GM12865 (cell line): ENCODE data around the gene MRPL42.
A peak's percentile ranks its signal among the peaks of the same experiment; 100 is the strongest.

ENCODE experiments used
- DNase-seq: peaks from one replicate; pipeline ENCODE4 v3.0.0; 2010; ENCODE audit warnings: low read depth
- H3K4me3 ChIP-seq: 2 replicates; pipeline ENCODE4 v1.5.1; 2011; ENCODE audit warnings: mild to moderate bottlenecking, low read depth, low read length, control low read depth
- TF ChIP-seq, protein P1 (sequence below): IDR thresholded peaks from 2 replicates; pipeline ENCODE4 v1.5.1; 2011; ENCODE audit warnings: low read length, control low read depth, low read depth, inconsistent platforms; ENCODE audit not compliant: insufficient read depth; ENCODE audit errors: missing control alignments

The MRPL42 gene

GRCh38 chr12:93438266-93439050 lies 28.9 kb upstream of the MRPL42 start:
- no peak for DNase-seq
- H3K4me3 ChIP-seq = peak overlapping the region; percentile 93
- TF ChIP-seq, protein P1, sequence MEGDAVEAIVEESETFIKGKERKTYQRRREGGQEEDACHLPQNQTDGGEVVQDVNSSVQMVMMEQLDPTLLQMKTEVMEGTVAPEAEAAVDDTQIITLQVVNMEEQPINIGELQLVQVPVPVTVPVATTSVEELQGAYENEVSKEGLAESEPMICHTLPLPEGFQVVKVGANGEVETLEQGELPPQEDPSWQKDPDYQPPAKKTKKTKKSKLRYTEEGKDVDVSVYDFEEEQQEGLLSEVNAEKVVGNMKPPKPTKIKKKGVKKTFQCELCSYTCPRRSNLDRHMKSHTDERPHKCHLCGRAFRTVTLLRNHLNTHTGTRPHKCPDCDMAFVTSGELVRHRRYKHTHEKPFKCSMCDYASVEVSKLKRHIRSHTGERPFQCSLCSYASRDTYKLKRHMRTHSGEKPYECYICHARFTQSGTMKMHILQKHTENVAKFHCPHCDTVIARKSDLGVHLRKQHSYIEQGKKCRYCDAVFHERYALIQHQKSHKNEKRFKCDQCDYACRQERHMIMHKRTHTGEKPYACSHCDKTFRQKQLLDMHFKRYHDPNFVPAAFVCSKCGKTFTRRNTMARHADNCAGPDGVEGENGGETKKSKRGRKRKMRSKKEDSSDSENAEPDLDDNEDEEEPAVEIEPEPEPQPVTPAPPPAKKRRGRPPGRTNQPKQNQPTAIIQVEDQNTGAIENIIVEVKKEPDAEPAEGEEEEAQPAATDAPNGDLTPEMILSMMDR = no peak

DNA sequence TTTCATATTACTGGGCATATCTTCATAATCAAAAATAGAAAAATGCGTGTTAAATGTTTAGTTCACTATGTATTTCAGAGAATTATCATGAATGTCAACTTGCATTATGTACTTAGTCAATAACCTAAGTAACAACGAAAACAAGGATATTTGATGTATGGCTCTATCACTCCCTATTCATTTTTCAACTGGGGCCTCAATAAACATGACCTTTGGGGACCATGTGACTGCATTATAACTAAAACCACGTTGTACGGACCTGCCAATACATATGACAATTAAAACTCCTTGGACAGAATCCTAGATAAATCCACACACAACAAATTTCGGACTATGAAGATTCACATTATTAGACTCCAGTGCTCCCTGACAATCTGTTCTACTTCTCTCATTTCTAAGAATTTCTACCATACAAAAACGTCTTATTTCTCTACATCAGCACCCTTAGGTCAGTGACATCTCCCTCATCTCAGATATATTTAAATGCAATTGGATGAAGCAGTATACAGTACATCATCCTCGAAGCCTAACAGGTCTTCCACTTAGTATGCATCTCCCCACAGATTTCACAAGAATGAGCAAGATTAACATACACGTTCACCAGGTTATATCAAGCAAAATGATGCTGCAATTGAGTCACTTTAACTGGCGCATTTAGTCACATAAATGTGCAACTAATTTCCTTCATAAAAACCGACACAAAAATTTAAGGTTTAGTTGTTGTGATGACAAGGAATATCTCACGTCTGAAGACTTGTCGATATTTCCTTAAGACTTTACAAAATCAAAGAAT lies 27.1 kb upstream of the MRPL42 start:
- peak overlapping the region; percentile 93 for H3K4me3 ChIP-seq
- TF ChIP-seq, protein P1 = no peak
- no peak for DNase-seq

DNA sequence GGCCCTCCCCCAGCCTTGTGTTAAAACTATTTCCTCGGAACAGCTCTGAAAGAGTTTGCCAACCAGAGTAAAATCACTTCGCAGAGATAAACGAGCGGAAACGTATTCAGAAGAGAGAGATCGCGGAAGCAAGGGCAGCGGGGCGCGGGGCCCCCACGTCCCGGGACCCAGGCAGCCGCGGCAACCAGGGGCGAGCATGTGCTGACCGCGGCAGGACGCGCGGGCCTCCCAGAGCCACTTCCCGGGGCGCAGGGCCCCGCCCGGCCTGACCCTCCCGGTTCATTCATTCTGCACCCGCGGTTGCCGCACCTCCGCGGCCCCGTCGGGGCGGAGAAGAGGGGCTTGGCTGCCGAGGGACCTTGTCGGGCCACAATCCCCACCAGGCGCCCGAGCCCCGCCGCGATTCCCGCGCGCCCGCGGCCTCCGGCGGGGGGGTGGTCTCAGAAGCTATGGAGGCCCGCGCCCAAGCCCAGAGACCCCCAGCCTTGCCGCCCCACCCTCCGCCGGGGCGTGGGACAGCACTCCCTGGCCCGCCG lies 26.2 kb upstream of the MRPL42 start:
- H3K4me3 ChIP-seq = peak overlapping the region; percentile 93
- peak; percentile 51 for DNase-seq
- TF ChIP-seq, protein P1 = no peak

DNA sequence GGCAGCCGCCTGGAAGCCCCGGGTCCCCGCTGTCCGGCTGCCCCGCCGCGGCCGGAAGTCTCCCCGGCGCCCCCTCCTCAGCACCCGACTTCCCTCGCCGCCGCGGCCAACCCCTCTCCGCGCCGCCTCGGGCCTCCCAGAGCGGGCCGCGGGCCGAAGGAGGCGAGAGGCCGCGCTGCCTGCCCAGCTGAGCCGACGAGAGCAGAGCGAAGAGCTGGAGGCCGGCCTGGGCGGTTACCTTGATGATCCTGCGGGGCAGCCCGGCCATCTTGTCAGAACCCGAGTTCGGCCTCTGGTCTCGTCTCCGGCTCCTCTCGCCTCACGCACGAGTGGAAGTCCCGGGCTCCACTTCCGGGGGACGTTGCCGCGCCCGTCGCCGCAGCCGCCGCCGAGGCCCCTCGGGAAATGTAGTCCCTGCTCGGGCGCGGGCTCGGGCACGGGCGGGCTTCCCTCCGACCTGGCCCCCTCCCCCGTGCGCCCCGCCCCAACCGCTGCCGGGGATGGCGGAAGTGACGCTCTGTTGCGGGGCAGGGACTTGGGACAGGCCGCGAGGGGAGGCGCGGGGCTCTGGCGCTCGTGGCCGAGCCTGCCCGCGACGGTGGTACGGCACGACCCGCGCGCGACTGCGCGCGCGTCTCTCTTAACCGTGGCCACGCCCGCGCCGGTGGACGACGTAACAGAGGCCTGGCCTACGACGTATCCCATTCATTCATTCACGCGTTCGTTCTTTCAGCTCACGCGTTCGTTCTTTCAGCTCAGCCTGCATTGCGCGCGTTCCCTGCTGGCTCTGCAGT lies 25.5 kb upstream of the MRPL42 start, which contains the start of gene UBE2N:
TSS of gene UBE2N (minus strand) at position 331 of the 794 bp plus-strand sequence. CDS start at position 268, 63 bp downstream.
- peak within 1 kb of the TSS; percentile 93 for H3K4me3 ChIP-seq
- peak; percentile 98 for DNase-seq
- TF ChIP-seq, protein P1 = no peak

DNA sequence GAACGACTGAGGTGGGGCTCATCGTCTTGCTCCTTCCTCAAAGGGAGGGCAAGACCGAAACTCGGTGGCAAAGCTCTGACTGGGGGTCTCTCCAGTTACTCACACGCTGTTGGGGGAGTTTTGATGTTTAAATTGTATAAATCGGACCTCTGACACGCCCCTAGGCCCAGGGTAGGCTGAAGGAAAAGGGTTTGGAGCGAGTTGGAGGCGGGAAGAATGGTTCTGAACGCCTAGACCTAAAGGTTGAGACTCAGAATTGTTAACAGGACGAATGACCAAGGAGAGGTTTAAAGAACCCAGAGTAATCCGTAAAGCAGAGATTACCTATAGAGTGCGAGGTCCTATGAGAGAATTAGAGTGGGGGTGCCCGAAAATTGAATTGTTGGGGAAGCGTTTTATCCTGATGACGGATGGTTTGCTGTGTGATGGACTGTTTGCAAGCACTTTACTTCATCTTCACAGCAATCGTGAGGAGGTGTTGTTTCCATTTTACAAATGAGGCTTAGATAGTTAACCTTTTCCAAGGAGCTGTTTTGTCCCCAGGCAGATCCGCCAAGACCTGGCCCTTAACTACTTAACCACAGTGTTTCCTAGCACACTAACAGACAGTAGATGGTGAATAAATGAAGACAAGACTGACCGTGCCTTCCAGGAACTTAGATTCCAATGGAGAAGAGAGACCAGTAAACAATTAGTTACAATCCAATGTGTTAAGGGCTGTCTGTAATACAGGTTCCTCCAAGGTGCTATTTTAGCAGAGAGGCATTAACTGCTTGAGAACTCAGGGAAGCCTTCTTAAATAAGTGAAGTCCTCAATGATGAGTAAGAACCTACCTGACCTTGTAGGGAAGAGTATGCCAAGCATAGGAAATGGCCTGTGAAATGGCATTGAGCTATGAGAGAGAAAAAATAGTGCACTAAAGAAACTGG lies 24.6 kb upstream of the MRPL42 start:
- peak overlapping the region; percentile 93 for H3K4me3 ChIP-seq
- DNase-seq = no peak
- TF ChIP-seq, protein P1 = no peak

DNA sequence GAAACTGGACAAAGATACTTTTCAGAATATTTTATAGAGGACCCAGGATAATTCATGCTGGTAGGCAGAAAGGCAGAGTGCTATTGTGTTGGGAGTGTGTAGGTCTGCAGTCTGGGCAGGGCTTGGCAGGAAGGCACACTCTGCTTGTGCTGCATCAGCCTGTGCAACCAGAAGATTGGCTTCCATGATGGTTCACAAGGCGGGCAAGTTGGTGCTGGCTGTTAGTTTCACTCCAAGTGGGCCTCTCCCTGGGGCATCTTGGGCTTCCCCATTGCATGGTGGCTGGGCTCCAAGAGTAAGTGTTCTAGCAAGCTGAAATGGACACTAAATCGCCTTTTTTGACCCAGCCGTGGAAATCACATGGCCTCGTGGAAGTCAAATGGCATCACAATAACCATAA lies 23.7 kb upstream of the MRPL42 start:
- H3K4me3 ChIP-seq = no peak overlapping the region
- peak; percentile 52 for DNase-seq
- TF ChIP-seq, protein P1 = no peak
